ENCODE data around the gene PSD4.
A peak's percentile ranks its signal among the peaks of the same experiment; 100 is the strongest.

The PSD4 gene

DNA sequence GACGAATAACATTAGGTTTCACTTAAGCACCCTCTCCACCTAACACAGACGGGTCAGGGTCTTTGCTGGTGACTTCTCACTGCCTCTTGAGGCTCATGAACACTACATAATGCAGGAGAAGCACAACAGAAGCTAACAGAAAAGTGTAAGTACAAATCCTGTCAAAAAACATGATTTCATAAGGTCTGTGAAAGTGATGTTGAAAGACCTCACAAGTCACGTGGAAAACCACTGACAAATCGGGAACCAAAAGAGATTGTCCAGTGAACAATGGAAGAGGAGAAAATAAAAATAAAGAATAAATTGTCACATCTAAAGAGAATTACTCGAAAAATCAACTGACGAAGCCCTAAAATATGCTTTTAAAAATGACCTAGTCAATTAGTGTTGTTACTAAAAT is 14.0 kb downstream of the PSD4 start:
- H3K4me1 ChIP-seq (ENCODE audit: control insufficient read depth, insufficient read depth, low read length) = no peaks in the 10 kb centered on the region
- WGBS, 2 experiments = 91 to 92% methylated on average over 4 to 6 of the region's 6 CpGs

DNA sequence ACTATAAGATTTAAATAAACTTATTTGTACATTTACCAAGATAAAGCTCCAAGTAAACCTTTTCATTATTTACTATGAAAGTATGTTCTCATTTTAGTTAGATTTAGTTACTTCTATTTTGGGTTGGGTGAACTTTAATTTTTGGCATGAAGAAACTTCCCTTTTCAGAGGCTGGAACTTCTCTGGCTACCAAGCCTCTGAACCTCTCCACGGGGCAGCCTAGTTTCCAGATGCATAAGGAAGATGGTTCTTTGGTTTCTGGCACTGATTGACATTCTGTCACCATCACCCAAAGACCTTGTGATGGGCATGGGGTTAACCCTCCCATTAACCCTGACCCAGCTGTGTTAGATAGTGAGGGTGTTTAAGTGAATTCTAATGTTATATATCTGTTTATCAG is 17.1 kb downstream of the PSD4 start:
- WGBS, 2 experiments = 75 to 78% methylated on average over 1 of the region's 1 CpG
- no peaks in the 10 kb centered on the region for H3K9me3 ChIP-seq (ENCODE audit: control insufficient read depth, low read length)
- H3K4me3 ChIP-seq (ENCODE audit: insufficient read depth, low read depth, low read length) = no peak overlapping the region
- no peaks in the 10 kb centered on the region for H3K27me3 ChIP-seq (ENCODE audit: control insufficient read depth, insufficient read depth, low read length, poor library complexity, severe bottlenecking)
- no peaks in the 10 kb centered on the region for H3K36me3 ChIP-seq (ENCODE audit: control insufficient read depth, insufficient read depth, low read length)
- no peak overlapping the region for H3K27ac ChIP-seq (ENCODE audit: insufficient read depth, low read depth, low read length, poor library complexity, severe bottlenecking)
- no peaks in the 10 kb centered on the region for H3K4me1 ChIP-seq (ENCODE audit: control insufficient read depth, insufficient read depth, low read length)

More for the DNA sequence above, 14.0 kb downstream of the PSD4 start:
- Histone ChIP-seq H3K4me3 (ENCODE audit: insufficient read depth, low read depth, low read length) (no peak overlapping the region), H3K36me3 (ENCODE audit: control insufficient read depth, insufficient read depth, low read length) (no peaks in the 10 kb centered on the region), H3K9me3 (ENCODE audit: control insufficient read depth, low read length) (no peaks in the 10 kb centered on the region), H3K27me3 (ENCODE audit: control insufficient read depth, insufficient read depth, low read length, poor library complexity, severe bottlenecking) (no peaks in the 10 kb centered on the region), H3K27ac (ENCODE audit: insufficient read depth, low read depth, low read length, poor library complexity, severe bottlenecking) (no peak overlapping the region)

DNA sequence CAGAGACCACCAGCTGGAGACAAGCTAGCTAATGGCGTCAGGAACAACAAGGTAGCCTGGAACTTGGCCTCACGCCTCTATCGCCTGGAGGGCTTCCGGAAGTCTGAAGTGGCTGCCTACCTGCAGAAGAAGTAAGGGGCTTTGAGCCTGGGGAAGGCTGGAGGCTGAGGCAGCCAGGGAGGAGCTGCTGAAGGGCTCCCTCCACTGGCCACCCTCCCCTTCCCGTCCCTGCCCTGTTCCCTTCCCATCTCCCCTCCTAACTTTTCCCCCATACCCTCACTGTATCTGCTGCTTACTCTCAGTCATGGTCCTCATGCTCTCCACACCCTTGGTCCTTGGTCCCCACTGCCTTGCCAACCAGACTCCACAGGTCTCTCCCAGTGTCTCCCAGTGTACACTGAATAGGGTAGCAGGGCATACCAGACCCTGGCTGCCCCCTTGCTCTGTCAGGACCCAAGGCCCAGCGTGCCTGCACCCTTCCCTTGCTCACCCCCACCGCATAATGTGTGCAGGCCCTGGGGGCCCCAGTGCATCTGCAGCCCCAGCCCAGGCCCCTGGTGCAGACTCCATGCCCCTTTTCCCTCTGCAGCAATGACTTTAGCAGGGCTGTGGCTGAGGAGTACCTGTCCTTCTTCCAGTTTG is 18.8 kb downstream of the PSD4 start:
- no peak overlapping the region for H3K27ac ChIP-seq (ENCODE audit: insufficient read depth, low read depth, low read length, poor library complexity, severe bottlenecking)
- H3K27me3 ChIP-seq (ENCODE audit: control insufficient read depth, insufficient read depth, low read length, poor library complexity, severe bottlenecking) = peaks cover 9% of the 10 kb centered on the region
- H3K4me3 ChIP-seq (ENCODE audit: insufficient read depth, low read depth, low read length) = no peak overlapping the region
- no peaks in the 10 kb centered on the region for H3K4me1 ChIP-seq (ENCODE audit: control insufficient read depth, insufficient read depth, low read length)
- H3K9me3 ChIP-seq (ENCODE audit: control insufficient read depth, low read length) = no peaks in the 10 kb centered on the region
- WGBS, 2 experiments = 82 to 83% methylated on average over 7 of the region's 7 CpGs
- no peaks in the 10 kb centered on the region for H3K36me3 ChIP-seq (ENCODE audit: control insufficient read depth, insufficient read depth, low read length)

DNA sequence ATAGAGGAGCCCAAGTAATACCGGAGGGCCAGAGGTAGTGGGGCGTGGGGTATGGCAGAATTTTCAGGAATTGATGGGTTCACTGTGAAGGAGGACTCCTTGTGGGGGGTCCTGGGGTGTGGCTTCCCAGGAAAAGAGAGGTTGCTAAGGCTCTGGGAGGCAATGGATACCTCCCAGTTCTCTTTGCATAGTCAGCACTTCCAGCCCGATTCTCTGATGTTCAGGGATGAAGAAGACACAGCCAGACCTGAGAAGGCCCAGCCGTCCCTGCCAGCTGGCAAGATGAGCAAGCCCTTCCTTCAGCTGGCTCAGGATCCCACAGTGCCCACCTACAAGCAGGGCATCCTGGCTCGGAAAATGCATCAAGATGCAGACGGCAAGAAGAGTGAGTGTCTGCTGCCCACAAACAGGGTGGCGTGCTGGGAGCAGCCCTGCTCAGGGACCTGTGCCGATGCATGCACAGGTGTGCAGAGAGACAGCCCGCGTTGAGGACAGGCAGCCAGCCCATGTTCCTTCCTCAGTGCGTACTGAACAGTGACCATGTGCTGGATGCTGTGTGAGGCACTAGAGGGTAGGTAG is 22.2 kb downstream of the PSD4 start:
- 89% methylated on average over 11 of the region's 11 CpGs for WGBS, 2 experiments
- Histone ChIP-seq H3K27ac (ENCODE audit: insufficient read depth, low read depth, low read length, poor library complexity, severe bottlenecking) (no peak overlapping the region), H3K4me1 (ENCODE audit: control insufficient read depth, insufficient read depth, low read length) (no peaks in the 10 kb centered on the region), H3K27me3 (ENCODE audit: control insufficient read depth, insufficient read depth, low read length, poor library complexity, severe bottlenecking) (peaks cover 24% of the 10 kb centered on the region), H3K36me3 (ENCODE audit: control insufficient read depth, insufficient read depth, low read length) (no peaks in the 10 kb centered on the region), H3K4me3 (ENCODE audit: insufficient read depth, low read depth, low read length) (no peak overlapping the region), H3K9me3 (ENCODE audit: control insufficient read depth, low read length) (no peaks in the 10 kb centered on the region)

DNA sequence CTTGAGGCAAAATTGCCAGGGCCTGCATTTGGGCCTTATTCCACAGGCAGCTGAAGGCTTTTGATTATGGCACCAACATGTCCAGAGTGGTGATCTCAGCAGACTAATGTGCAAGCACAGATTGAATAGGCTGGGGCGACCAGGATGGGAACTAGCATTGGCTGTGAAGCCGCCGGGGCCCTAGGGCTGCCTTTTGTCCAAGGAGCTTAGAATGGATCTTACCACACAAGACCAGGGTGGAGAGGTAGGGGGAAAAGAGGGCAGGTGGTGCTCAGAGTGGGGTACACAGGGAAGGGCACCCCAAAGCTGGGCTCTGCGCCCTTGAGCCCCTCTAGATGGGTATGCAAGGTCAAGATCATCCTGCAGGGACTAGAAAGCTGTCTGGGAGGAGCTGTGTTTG is 23.1 kb downstream of the PSD4 start:
- Histone ChIP-seq H3K36me3 (ENCODE audit: control insufficient read depth, insufficient read depth, low read length) (no peaks in the 10 kb centered on the region), H3K4me3 (ENCODE audit: insufficient read depth, low read depth, low read length) (no peak overlapping the region), H3K27ac (ENCODE audit: insufficient read depth, low read depth, low read length, poor library complexity, severe bottlenecking) (no peak overlapping the region), H3K9me3 (ENCODE audit: control insufficient read depth, low read length) (no peaks in the 10 kb centered on the region), H3K27me3 (ENCODE audit: control insufficient read depth, insufficient read depth, low read length, poor library complexity, severe bottlenecking) (peaks cover 24% of the 10 kb centered on the region), H3K4me1 (ENCODE audit: control insufficient read depth, insufficient read depth, low read length) (no peaks in the 10 kb centered on the region)
- 91 to 92% methylated on average over 4 of the region's 4 CpGs for WGBS, 2 experiments

DNA sequence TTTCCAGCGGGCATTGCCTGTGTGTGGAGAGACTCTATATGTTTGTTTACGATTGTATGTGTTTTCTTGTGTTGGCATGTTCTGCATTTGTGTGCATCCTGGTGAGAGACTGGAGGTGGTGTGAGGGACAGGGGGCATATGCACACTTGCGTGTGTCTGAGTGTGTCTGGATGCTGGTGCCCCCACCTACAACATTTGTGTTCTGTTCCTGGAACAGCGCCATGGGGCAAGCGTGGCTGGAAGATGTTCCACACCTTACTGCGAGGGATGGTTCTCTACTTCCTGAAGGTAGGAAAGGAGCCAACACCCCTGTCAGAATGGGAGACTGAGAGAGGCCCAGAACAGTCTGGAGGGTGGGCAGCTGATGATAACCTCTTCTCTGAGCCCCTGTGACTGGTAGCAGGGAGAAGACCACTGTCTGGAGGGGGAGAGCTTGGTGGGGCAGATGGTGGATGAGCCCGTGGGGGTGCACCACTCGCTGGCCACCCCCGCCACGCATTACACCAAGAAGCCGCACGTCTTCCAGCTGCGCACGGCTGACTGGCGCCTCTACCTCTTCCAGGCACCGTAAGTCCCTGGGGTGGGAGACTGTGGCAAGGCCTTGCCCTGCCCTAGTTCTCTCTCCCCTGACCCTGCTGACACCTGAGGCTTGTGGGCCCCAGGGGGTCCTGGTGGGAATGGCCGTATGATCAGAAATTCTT is 23.7 kb downstream of the PSD4 start:
- Histone ChIP-seq H3K9me3 (ENCODE audit: control insufficient read depth, low read length) (no peaks in the 10 kb centered on the region), H3K4me3 (ENCODE audit: insufficient read depth, low read depth, low read length) (no peak overlapping the region), H3K27me3 (ENCODE audit: control insufficient read depth, insufficient read depth, low read length, poor library complexity, severe bottlenecking) (peaks cover 24% of the 10 kb centered on the region), H3K4me1 (ENCODE audit: control insufficient read depth, insufficient read depth, low read length) (peaks cover 5% of the 10 kb centered on the region), H3K36me3 (ENCODE audit: control insufficient read depth, insufficient read depth, low read length) (no peaks in the 10 kb centered on the region), H3K27ac (ENCODE audit: insufficient read depth, low read depth, low read length, poor library complexity, severe bottlenecking) (no peak overlapping the region)
- WGBS, 2 experiments = 90 to 91% methylated on average over 17 of the region's 17 CpGs

DNA sequence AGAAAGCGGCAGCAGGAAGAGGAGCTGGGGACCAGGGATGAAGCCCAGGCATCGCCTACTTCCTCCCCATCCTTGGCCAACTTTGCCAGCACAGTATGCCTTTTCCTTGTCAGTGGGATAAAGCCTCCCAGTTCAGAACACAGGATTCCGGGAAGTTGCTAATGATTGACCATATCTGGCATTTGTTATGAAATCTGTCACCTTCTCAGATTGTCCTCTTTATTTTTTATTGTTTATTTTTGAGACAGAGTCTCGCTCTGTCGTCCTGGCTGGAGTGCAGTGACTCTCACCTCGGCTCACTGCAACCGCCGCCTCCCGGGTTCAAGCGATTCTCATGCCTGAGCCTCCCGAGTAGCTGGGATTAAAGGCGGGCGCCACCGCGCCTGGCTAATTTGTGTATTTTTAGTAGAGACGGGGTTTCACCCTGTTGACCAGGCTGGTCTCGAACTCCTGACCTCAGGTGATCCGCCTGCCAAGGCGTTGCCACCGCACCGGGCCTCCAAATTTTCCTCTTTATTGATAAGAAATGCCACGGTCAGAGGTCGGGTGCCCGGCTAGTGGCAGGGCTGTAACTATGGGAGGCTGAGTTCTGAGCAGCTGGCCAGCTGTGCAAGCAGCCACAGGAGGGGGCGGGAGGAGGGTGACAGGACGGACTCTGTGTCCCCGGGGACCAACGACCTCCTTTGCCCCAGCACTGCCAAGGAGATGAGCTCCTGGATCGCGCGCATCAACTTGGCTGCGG is 24.4 kb downstream of the PSD4 start:
- peak overlapping the region; percentile 64 for H3K4me3 ChIP-seq (ENCODE audit: insufficient read depth, low read depth, low read length)
- peaks cover 5% of the 10 kb centered on the region for H3K4me1 ChIP-seq (ENCODE audit: control insufficient read depth, insufficient read depth, low read length)
- 60 to 61% methylated on average over 32 of the region's 32 CpGs for WGBS, 2 experiments
- no peaks in the 10 kb centered on the region for H3K36me3 ChIP-seq (ENCODE audit: control insufficient read depth, insufficient read depth, low read length)
- H3K27ac ChIP-seq (ENCODE audit: insufficient read depth, low read depth, low read length, poor library complexity, severe bottlenecking) = no peak overlapping the region
- no peaks in the 10 kb centered on the region for H3K9me3 ChIP-seq (ENCODE audit: control insufficient read depth, low read length)
- H3K27me3 ChIP-seq (ENCODE audit: control insufficient read depth, insufficient read depth, low read length, poor library complexity, severe bottlenecking) = peaks cover 24% of the 10 kb centered on the region

DNA sequence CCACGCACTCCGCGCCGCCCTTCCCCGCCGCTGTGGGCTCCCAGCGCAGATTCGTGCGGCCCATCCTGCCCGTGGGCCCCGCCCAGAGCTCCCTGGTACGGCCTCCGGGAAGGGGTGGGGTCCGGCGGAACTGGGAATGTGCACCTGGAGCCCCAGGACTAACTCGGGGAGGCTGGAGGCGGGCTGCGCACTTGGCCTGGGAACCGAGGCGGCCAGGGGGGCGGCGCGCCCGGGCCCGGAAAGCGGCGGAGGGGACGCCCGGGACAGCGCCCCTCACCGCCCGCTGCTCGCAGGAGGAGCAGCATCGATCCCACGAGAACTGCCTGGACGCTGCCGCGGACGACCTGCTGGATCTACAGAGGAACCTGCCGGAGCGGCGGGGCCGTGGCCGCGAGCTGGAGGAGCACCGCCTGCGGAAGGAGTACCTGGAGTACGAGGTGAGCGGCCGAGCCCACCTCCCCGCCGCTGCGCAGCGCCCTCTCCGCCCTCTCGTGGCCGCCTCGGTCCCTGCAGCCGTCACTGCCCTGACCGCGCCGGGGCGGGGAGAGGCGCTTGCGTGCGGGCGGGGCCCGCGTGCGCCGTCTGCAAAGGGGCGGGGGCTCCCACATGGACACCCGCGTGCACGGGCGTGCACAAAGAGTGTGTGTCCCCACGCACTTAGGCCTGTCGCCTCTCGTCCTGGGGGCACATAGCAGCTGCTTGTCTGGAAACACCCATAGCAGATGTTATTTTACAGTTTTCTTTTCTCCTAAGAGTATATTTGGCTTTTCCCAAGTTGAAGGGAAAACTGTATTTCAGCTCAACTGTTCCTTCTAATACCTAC is 25.2 kb downstream of the PSD4 start:
- Histone ChIP-seq H3K4me1 (ENCODE audit: control insufficient read depth, insufficient read depth, low read length) (peaks cover 5% of the 10 kb centered on the region), H3K4me3 (ENCODE audit: insufficient read depth, low read depth, low read length) (peak overlapping the region; percentile 64), H3K9me3 (ENCODE audit: control insufficient read depth, low read length) (no peaks in the 10 kb centered on the region), H3K27ac (ENCODE audit: insufficient read depth, low read depth, low read length, poor library complexity, severe bottlenecking) (no peak overlapping the region), H3K36me3 (ENCODE audit: control insufficient read depth, insufficient read depth, low read length) (no peaks in the 10 kb centered on the region), H3K27me3 (ENCODE audit: control insufficient read depth, insufficient read depth, low read length, poor library complexity, severe bottlenecking) (peaks cover 24% of the 10 kb centered on the region)
- WGBS, 2 experiments = 1% methylated on average over 79 of the region's 79 CpGs

DNA sequence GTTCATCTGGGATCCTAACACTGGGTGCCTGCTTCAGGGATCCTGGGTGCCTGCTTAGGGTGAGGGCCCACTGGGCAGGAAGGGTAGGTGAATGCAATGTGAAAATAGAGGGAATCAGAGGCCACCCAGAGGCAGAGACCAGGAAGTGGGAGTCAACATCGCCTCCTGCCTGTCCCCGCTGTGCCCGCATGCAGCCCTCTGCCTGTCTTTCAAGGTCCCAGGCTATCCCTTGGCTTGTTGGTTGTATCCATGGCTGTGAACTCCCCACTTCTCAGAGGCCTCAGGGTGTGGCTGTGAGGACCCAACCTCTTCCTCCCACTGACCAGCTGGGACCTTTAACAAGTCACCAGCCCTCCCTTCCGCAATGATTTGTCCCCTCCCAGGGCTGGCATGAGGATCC is 26.5 kb downstream of the PSD4 start:
- Histone ChIP-seq H3K27me3 (ENCODE audit: control insufficient read depth, insufficient read depth, low read length, poor library complexity, severe bottlenecking) (peaks cover 24% of the 10 kb centered on the region), H3K4me3 (ENCODE audit: insufficient read depth, low read depth, low read length) (no peak overlapping the region), H3K36me3 (ENCODE audit: control insufficient read depth, insufficient read depth, low read length) (no peaks in the 10 kb centered on the region), H3K9me3 (ENCODE audit: control insufficient read depth, low read length) (no peaks in the 10 kb centered on the region), H3K4me1 (ENCODE audit: control insufficient read depth, insufficient read depth, low read length) (peaks cover 5% of the 10 kb centered on the region), H3K27ac (ENCODE audit: insufficient read depth, low read depth, low read length, poor library complexity, severe bottlenecking) (no peak overlapping the region)
- WGBS, 2 experiments = 81 to 86% methylated on average over 4 of the region's 4 CpGs

All from ectodermal cell (in vitro differentiated cells).